ENCODE results near the gene C1QTNF2. TPM values are rescaled to one million over a fixed set of nuclear protein-coding genes. Genes with fewer than 3 reads are reported as not detected.

C1QTNF2 gene
- total and polyA plus RNA-seq, 4 donors: 0.62 to 3.0 (median 1.6) TPM

DNA sequence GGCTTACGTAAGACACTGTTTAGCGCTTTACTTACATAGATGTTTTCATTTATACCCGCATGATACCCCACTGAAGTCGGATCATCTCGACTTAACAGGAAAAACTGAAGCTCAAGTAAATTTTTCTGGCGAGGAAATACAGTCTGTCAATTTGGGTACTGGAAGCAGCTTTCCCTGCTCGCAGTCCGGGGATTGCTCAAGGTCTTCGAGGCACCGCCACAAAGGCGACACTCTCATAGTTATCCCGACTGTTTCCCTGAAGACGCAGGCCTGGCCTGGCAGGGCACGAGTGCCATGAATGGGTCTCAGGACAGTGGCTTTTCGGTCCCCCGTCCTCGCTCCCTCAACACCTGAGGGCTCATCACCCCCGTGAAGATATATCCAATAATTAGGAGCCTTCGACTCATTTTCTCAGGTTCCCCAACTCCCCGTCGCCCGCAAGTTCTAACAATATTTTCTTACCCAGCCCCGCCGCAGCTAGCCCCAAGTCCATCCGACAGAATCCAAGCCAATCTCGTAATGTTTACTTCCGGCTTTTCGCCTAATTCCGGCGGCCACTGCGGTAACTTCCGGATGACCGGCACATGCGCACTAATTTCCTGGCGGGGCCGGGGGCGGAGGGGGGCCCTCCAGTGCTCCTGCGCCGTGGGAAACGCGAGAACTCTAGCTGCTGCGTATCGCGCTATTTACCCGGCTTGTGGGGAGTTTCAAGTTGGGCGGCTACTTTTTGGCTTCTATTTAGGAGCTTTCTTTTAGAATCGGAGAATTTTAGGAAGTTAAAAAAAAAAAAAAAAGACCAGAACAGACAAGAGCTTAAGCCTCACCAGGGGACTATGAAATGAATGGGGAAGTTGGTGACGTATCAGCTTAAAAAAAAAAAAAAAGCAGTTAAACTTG lies 48.4 kb upstream of the C1QTNF2 start, which contains the start of gene SLU7:
TSS of gene SLU7 (minus strand) at position 521 of the 897 bp plus-strand sequence. CDS start 3,787 bp downstream, outside the sequence.
- H3K4me3 ChIP-seq: peak within 1 kb of the TSS; percentile 90
- DNase-seq (peak; percentile 97 to 98 (median 98)), ATAC-seq (ENCODE audit: insufficient read depth, low FRiP score) (peak; percentile 80)
- H3K27ac ChIP-seq (ENCODE audit: low read depth in 1 of 2, low read length in 1 of 2): peak within 1 kb of the TSS; percentile 75 to 84
- WGBS, 2 donors: 0 to 1% methylated on average over 48 of the region's 48 CpGs
- H3K9me3 ChIP-seq (ENCODE audit: control insufficient read depth in 4 of 4, insufficient read depth in 3 of 4, low read length in 3 of 4): no peaks in the 10 kb centered on the region
- no peak for TF ChIP-seq CTCF (IDR thresholded peaks at IDR 0.05; ENCODE audit: control extremely low read depth, extremely low read depth)
- H3K9ac ChIP-seq (ENCODE audit: insufficient read depth in 1 of 2, low read length in 2 of 2): peak within 1 kb of the TSS; percentile 90 to 99
- H3K27me3 ChIP-seq (ENCODE audit: control insufficient read depth in 3 of 3, insufficient read depth in 3 of 3, low read length in 2 of 3): no peaks in the 10 kb centered on the region
- H3K36me3 ChIP-seq (ENCODE audit: control insufficient read depth in 4 of 4, insufficient read depth in 4 of 4, low read length in 4 of 4): peaks cover 0 to 5% (median 1%) of the 10 kb centered on the region in 4 donors
- peaks cover 8 to 39% (median 11%) of the 10 kb centered on the region in 5 donors for H3K4me1 ChIP-seq (ENCODE audit: control insufficient read depth in 5 of 5, insufficient read depth in 5 of 5, low read length in 5 of 5)

- ATAC-seq (ENCODE audit: insufficient read depth, low FRiP score): peak; percentile 94
- no peaks in the 10 kb centered on the region for H3K9me3 ChIP-seq (ENCODE audit: control insufficient read depth in 4 of 4, insufficient read depth in 3 of 4, low read length in 3 of 4)
- H3K4me3 ChIP-seq: peak within 1 kb of the TSS; percentile 73
- peak within 1 kb of the TSS; percentile 90 to 93 for H3K27ac ChIP-seq (ENCODE audit: low read depth in 1 of 2, low read length in 1 of 2)
- peak; percentile 95 to 98 (median 98) for DNase-seq
- WGBS, 2 donors: 1% methylated on average over 41 of the region's 41 CpGs
- H3K36me3 ChIP-seq (ENCODE audit: control insufficient read depth in 4 of 4, insufficient read depth in 4 of 4, low read length in 4 of 4): peaks cover 5 to 16% (median 13%) of the 10 kb centered on the region in 4 donors
- TF ChIP-seq CTCF (IDR thresholded peaks at IDR 0.05; ENCODE audit: control extremely low read depth, extremely low read depth): no peak
- H3K27me3 ChIP-seq (ENCODE audit: control insufficient read depth in 3 of 3, insufficient read depth in 3 of 3, low read length in 2 of 3): no peaks in the 10 kb centered on the region
- H3K9ac ChIP-seq (ENCODE audit: insufficient read depth in 1 of 2, low read length in 2 of 2): peak within 1 kb of the TSS; percentile 69 to 96
- peaks cover 0 to 16% (median 6%) of the 10 kb centered on the region in 5 donors for H3K4me1 ChIP-seq (ENCODE audit: control insufficient read depth in 5 of 5, insufficient read depth in 5 of 5, low read length in 5 of 5)
These were observed 29.3 kb upstream of the C1QTNF2 start, which contains the start of gene FAM200C for GRCh38 chr5:160399402-160400353. Gene FAM200C, minus strand, starts transcription at chr5:160400054. Its CDS starts 4,564 bp downstream, at chr5:160395490.

GRCh38 chr5:160398806-160399205 lies 28.4 kb upstream of the C1QTNF2 start:
- Histone ChIP-seq H3K9me3 (ENCODE audit: control insufficient read depth in 4 of 4, insufficient read depth in 3 of 4, low read length in 3 of 4) (no peaks in the 10 kb centered on the region), H3K27ac (ENCODE audit: low read depth in 1 of 2, low read length in 1 of 2) (no peak overlapping the region)
- 47 to 71% methylated on average over 4 of the region's 4 CpGs for WGBS, 2 donors

More at GRCh38 chr5:160398806-160399205, 28.4 kb upstream of the C1QTNF2 start:
- Histone ChIP-seq H3K4me3 (no peak overlapping the region), H3K4me1 (ENCODE audit: control insufficient read depth in 5 of 5, insufficient read depth in 5 of 5, low read length in 5 of 5) (peaks cover 0 to 16% (median 6%) of the 10 kb centered on the region in 5 donors), H3K9ac (ENCODE audit: insufficient read depth in 1 of 2, low read length in 2 of 2) (peak overlapping the region; percentile 69 to 95), H3K27me3 (ENCODE audit: control insufficient read depth in 3 of 3, insufficient read depth in 3 of 3, low read length in 2 of 3) (no peaks in the 10 kb centered on the region), H3K36me3 (ENCODE audit: control insufficient read depth in 4 of 4, insufficient read depth in 4 of 4, low read length in 4 of 4) (peaks cover 5 to 11% (median 8%) of the 10 kb centered on the region in 4 donors)
- DNase-seq (peak in 1 of 3 donors; percentile 38), ATAC-seq (ENCODE audit: insufficient read depth, low FRiP score) (no peak)
- TF ChIP-seq CTCF (IDR thresholded peaks at IDR 0.05; ENCODE audit: control extremely low read depth, extremely low read depth): no peak

Measured in lung (tissue), 12 donors.